ENCODE measurements around the gene TMEM69. TPM values are rescaled to one million over a fixed set of nuclear protein-coding genes. Genes with fewer than 3 reads are reported as not detected.

The TMEM69 gene, protein sequence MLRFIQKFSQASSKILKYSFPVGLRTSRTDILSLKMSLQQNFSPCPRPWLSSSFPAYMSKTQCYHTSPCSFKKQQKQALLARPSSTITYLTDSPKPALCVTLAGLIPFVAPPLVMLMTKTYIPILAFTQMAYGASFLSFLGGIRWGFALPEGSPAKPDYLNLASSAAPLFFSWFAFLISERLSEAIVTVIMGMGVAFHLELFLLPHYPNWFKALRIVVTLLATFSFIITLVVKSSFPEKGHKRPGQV
- total RNA-seq, result 23.7 and 28.7 TPM in 2 replicates

DNA sequence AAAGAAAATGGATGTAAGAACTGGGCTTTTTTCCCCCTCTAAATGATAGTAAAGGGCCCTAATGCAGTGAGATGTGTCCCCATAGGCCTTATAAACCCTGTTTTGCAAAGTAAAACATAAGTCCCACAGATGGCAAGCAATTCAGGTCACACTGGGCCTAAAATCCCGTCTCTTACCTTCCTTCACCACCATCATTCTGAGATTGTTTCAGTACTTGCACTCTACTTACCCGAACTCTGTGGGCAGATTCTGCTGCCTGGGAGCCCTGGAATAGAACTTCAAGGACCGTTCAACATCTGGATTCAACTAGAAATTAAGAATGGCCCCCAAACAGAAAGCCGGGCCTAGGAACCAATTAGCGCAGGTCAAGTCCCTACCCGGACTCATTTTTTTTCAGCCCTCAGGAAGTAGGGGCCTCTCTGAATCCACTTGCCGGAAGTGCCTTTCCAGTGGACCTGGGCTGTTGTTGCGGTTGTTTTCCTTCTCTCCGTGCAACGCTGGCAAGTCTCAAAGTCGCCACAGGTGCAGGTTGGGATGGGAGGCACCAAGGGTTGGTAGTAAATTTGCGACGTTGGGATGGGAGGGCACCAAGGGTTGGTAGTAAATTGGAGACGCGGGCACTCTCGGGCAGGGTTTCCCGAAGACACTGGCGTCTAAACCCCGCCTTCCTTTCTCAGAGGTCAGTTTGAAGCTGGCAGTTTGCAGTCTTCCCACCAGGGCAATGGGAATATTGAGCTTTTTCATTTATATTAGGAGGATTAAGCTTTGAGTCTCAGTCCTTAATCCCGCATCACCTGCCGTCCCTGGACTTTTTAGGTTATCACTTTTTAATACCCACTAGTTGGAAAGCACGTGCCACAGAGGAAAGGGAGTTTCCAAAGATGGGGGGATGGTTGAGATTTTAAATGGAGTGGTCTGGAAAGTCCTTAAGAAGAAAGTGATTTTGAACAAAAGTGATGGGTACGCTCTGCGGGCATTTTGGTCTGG is at the start of gene TMEM69:
Gene TMEM69 (plus strand): TSS at position 428 of the 987 bp plus-strand sequence. CDS start 2,888 bp downstream, outside the sequence.

DNA sequence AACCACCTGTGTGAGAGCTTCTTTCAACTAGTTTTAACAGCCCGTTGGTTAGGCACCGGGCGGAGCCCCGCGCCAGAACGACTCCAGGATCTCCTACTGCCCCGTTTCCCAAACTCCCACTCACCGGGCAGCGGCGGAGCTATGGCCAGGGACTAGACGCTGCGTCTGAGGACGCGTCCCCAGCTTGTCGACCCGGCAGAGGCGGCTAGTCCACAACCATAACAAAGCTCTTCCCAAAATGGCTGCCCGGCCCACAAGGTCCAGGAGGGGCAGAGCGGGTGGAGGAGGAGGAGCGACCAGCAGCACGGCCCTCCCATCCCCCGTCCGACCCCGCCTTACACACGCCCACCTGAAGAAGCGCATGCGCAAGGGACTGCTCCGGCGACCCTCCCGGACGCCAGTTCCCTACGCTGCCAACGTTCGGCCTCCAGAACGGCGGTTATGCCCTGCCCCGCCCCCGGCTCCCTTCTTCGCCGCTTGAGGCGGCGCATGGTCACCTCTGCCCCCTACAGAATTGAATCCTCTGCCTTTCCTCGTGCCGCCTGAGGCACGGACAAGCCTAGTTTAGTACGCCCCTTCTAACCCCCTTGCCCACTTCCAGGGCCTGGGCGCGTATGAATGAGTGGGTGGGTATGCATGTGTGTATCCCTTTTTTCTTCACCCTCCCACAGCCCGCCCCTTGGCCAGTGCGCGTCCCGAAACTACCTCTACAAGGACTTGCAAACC is 1.5 kb upstream of the TMEM69 start, which contains the start of gene GPBP1L1:
Gene GPBP1L1 (minus strand): TSS at position 246 of the 726 bp plus-strand sequence. CDS start 27,446 bp downstream, outside the sequence.

Other genes with a start within 250 kb of the TMEM69 start
- 2.2 and 2.3 TPM in 2 replicates for gene TESK2, start 197.0 kb upstream of the TMEM69 start, total RNA-seq
- 1.1 and 1.3 TPM in 2 replicates for gene CCDC163, start 188.1 kb upstream of the TMEM69 start, total RNA-seq
- gene MMACHC, start 187.9 kb upstream of the TMEM69 start, total RNA-seq, result 2.7 and 3.3 TPM in 2 replicates
- 398 and 548 TPM in 2 replicates for gene PRDX1, start 166.3 kb upstream of the TMEM69 start, total RNA-seq
- gene AKR1A1, start 137.4 kb upstream of the TMEM69 start, total RNA-seq, result 134 and 135 TPM in 2 replicates
- gene NASP, start 104.1 kb upstream of the TMEM69 start, total RNA-seq, result 53.9 and 59.7 TPM in 2 replicates
- gene CCDC17, start 64.1 kb upstream of the TMEM69 start, total RNA-seq, result 2.0 and 2.2 TPM in 2 replicates
- gene GPBP1L1, start 1.6 kb upstream of the TMEM69 start, total RNA-seq, result 111 and 128 TPM in 2 replicates
- 4.9 and 5.2 TPM in 2 replicates for gene IPP, start 62.5 kb downstream of the TMEM69 start, total RNA-seq
- 26.8 and 27.4 TPM in 2 replicates for gene MAST2, start 115.4 kb downstream of the TMEM69 start, total RNA-seq